ENCODE measurements around the gene GPC1.

Gene GPC1

GRCh38 chr2:240396623-240397541, 38.6 kb upstream of the GPC1 start:
- no peak for ATAC-seq
- TF ChIP-seq ZFP3 (CRISPR knock-in tag; IDR thresholded peaks at IDR 0.05) = no peak
- TF ChIP-seq ESRRG (CRISPR knock-in tag; IDR thresholded peaks at IDR 0.05) = no peak
- no peak for TF ChIP-seq CSRNP3 (CRISPR knock-in tag; IDR thresholded peaks at IDR 0.05)
- no peak for TF ChIP-seq ZC3H10 (CRISPR knock-in tag; IDR thresholded peaks at IDR 0.05)
- no peak for TF ChIP-seq BACH2 (CRISPR knock-in tag; IDR thresholded peaks at IDR 0.05; ENCODE audit: borderline replicate concordance)
- TF ChIP-seq RARB (CRISPR knock-in tag; IDR thresholded peaks at IDR 0.05) = no peak
- TF ChIP-seq TSHZ2 (CRISPR knock-in tag; IDR thresholded peaks at IDR 0.05) = no peak
- TF ChIP-seq ISL1 (CRISPR knock-in tag; IDR thresholded peaks at IDR 0.05) = no peak
- TF ChIP-seq ZNF70 (CRISPR knock-in tag; IDR thresholded peaks at IDR 0.05) = no peak
- no peak for TF ChIP-seq ZNF565 (CRISPR knock-in tag; conservative IDR thresholded peaks at IDR 0.05; ENCODE audit: low read depth)
- no peak for TF ChIP-seq OSR1 (CRISPR knock-in tag; IDR thresholded peaks at IDR 0.05)
- TF ChIP-seq CSDC2 (CRISPR knock-in tag; IDR thresholded peaks at IDR 0.05) = no peak
- no peak for TF ChIP-seq ZNF8 (CRISPR knock-in tag; IDR thresholded peaks at IDR 0.05)
- no peak for TF ChIP-seq PATZ1 (CRISPR knock-in tag; IDR thresholded peaks at IDR 0.05; ENCODE audit: borderline replicate concordance)
- no peak for TF ChIP-seq POU6F1 (CRISPR knock-in tag; IDR thresholded peaks at IDR 0.05; ENCODE audit: borderline replicate concordance, low read depth)
- no peak for TF ChIP-seq TOX (CRISPR knock-in tag; IDR thresholded peaks at IDR 0.05; ENCODE audit: borderline replicate concordance)
- no peak for TF ChIP-seq ZFP30 (CRISPR knock-in tag; IDR thresholded peaks at IDR 0.05)
- no peak for TF ChIP-seq ARNTL (CRISPR knock-in tag; IDR thresholded peaks at IDR 0.05; ENCODE audit: borderline replicate concordance, low read depth)
- no peak for TF ChIP-seq GLIS3 (CRISPR knock-in tag; IDR thresholded peaks at IDR 0.05)
- TF ChIP-seq CREB5 (CRISPR knock-in tag; IDR thresholded peaks at IDR 0.05; ENCODE audit: low read depth) = no peak

- no peak for ATAC-seq
- TF ChIP-seq SNAI2 (CRISPR knock-in tag; IDR thresholded peaks at IDR 0.05) = no peak
- TF ChIP-seq ARNTL (CRISPR knock-in tag; IDR thresholded peaks at IDR 0.05; ENCODE audit: borderline replicate concordance, low read depth) = no peak
- no peak for TF ChIP-seq GLIS3 (CRISPR knock-in tag; IDR thresholded peaks at IDR 0.05)
- TF ChIP-seq TOX (CRISPR knock-in tag; IDR thresholded peaks at IDR 0.05; ENCODE audit: borderline replicate concordance) = no peak
- TF ChIP-seq BACH2 (CRISPR knock-in tag; IDR thresholded peaks at IDR 0.05; ENCODE audit: borderline replicate concordance) = no peak
- no peak for TF ChIP-seq POU6F1 (CRISPR knock-in tag; IDR thresholded peaks at IDR 0.05; ENCODE audit: borderline replicate concordance, low read depth)
- no peak for TF ChIP-seq CSDC2 (CRISPR knock-in tag; IDR thresholded peaks at IDR 0.05)
- TF ChIP-seq ZNF8 (CRISPR knock-in tag; IDR thresholded peaks at IDR 0.05) = no peak
- TF ChIP-seq ZFP30 (CRISPR knock-in tag; IDR thresholded peaks at IDR 0.05) = no peak
Observed at GRCh38 chr2:240397542-240397916, 37.9 kb upstream of the GPC1 start.
